Measurements from ENCODE around the gene PLEKHA5.
A peak's percentile ranks its signal among the peaks of the same experiment; 100 is the strongest.
"Not testable (repeated sequence)": the region's sequence is repeated elsewhere in the genome, so short reads cannot be mapped to it uniquely, and the experiment has no call there.

Gene PLEKHA5

GRCh38 chr12:19351346-19351745, 221.8 kb downstream of the PLEKHA5 start:
- DNase-seq, result no peak

- peak in 1 of 2 donors; percentile 26 for DNase-seq
Observed at GRCh38 chr12:19369691-19370148, 240.2 kb downstream of the PLEKHA5 start.

GRCh38 chr12:19373586-19373985, 244.1 kb downstream of the PLEKHA5 start:
- DNase-seq, result no peak

- DNase-seq, result no peak
Observed at GRCh38 chr12:19375888-19376287, 246.4 kb downstream of the PLEKHA5 start.

- no peak for DNase-seq
Observed at GRCh38 chr12:19376691-19377090, 247.2 kb downstream of the PLEKHA5 start.

- no peak for DNase-seq
Observed at GRCh38 chr12:19382111-19382526, 252.6 kb downstream of the PLEKHA5 start.

GRCh38 chr12:19382563-19382962, 253.0 kb downstream of the PLEKHA5 start:
- no peak for DNase-seq

GRCh38 chr12:19387161-19387560, 257.6 kb downstream of the PLEKHA5 start:
- DNase-seq, result no peak

GRCh38 chr12:19388131-19388549, 258.6 kb downstream of the PLEKHA5 start:
- DNase-seq, result no peak

GRCh38 chr12:19390051-19390598, 260.6 kb downstream of the PLEKHA5 start:
- no peak for DNase-seq

- not testable (repeated sequence) for DNase-seq
Observed at GRCh38 chr12:19392644-19393043, 263.1 kb downstream of the PLEKHA5 start.

- no peak for DNase-seq
Observed at GRCh38 chr12:19394385-19394784, 264.9 kb downstream of the PLEKHA5 start.

GRCh38 chr12:19397534-19397933, 268.0 kb downstream of the PLEKHA5 start:
- no peak for DNase-seq

GRCh38 chr12:19398376-19399363, 269.1 kb downstream of the PLEKHA5 start:
- no peak for DNase-seq

GRCh38 chr12:19400649-19401285, 271.2 kb downstream of the PLEKHA5 start:
- not testable (repeated sequence) for DNase-seq

GRCh38 chr12:19402211-19402610, 272.7 kb downstream of the PLEKHA5 start:
- no peak for DNase-seq

- peak in 1 of 2 donors; percentile 16 for DNase-seq
Observed at GRCh38 chr12:19402743-19403431, 273.4 kb downstream of the PLEKHA5 start.

GRCh38 chr12:19404242-19404880, 274.8 kb downstream of the PLEKHA5 start:
- DNase-seq, result no peak

- DNase-seq, result no peak
Observed at GRCh38 chr12:19409376-19409775, 279.8 kb downstream of the PLEKHA5 start.

- no peak for DNase-seq
Observed at GRCh38 chr12:19410211-19410610, 280.7 kb downstream of the PLEKHA5 start.

GRCh38 chr12:19410629-19411185, 281.2 kb downstream of the PLEKHA5 start:
- DNase-seq, result no peak

Data from hippocampal formation (tissue), 2 donors.